Measurements from ENCODE around the gene CD82.

Gene CD82

DNA sequence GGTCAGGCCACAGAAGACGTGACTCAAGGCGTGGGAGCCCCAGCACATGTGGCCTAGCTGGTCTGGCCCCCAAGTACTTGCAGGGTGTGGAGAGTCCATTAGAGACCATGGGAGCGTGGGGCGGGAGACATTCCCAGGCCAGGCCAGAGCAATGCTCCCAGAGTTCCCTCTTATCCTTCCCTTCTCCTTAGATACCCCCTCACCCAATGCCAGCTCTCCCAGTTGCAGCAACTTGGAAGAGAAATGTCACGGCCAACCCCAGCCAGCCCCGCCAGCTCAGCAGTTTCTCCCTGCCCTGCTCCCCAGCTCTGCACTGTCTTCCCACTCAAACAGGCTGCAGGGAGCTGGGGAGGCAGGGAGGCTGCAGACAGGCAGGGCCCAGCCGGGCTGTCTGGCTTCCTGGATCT, 95.9 kb downstream of the CD82 start:
- Histone ChIP-seq H3K27ac (ENCODE audit: low read length) (no peak overlapping the region), H3K9ac (ENCODE audit: low read length) (no peak overlapping the region), H3K27me3 (ENCODE audit: low read depth, low read length) (peaks cover 8% of the 10 kb centered on the region; the same call in 1 of the 2 replicates), H4K20me1 (ENCODE audit: insufficient read depth, low read length) (no peaks in the 10 kb centered on the region), H3K36me3 (replicated peaks; ENCODE audit: low read depth, low read length) (no peaks in the 10 kb centered on the region), H3K79me2 (ENCODE audit: low read length) (no peaks in the 10 kb centered on the region), H2AFZ (ENCODE audit: low read depth, low read length) (no peak overlapping the region), H3K4me1 (ENCODE audit: low read length) (no peaks in the 10 kb centered on the region), H3K4me2 (ENCODE audit: low read length) (no peak overlapping the region), H3K4me3 (ENCODE audit: low read length) (no peak overlapping the region), H3K9me3 (ENCODE audit: insufficient read depth, low read length) (no peaks in the 10 kb centered on the region)
- TF ChIP-seq EZH2phosphoT487 (IDR thresholded peaks at IDR 0.05; ENCODE audit: low read depth), result no peak
- TF ChIP-seq, protein P1, sequence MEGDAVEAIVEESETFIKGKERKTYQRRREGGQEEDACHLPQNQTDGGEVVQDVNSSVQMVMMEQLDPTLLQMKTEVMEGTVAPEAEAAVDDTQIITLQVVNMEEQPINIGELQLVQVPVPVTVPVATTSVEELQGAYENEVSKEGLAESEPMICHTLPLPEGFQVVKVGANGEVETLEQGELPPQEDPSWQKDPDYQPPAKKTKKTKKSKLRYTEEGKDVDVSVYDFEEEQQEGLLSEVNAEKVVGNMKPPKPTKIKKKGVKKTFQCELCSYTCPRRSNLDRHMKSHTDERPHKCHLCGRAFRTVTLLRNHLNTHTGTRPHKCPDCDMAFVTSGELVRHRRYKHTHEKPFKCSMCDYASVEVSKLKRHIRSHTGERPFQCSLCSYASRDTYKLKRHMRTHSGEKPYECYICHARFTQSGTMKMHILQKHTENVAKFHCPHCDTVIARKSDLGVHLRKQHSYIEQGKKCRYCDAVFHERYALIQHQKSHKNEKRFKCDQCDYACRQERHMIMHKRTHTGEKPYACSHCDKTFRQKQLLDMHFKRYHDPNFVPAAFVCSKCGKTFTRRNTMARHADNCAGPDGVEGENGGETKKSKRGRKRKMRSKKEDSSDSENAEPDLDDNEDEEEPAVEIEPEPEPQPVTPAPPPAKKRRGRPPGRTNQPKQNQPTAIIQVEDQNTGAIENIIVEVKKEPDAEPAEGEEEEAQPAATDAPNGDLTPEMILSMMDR (IDR thresholded peaks at IDR 0.05; ENCODE audit: low read depth, low read length), result no peak

All from OCI-LY3 (cell line).